NCI-H510A treated with DMSO at 0.1 percent for 48 hours (cell line): Measurements from ENCODE around the gene KIAA0319L.
A peak's percentile ranks its signal among the peaks of the same experiment; 100 is the strongest.
"Not testable (repeated sequence)": the region's sequence is repeated elsewhere in the genome, so short reads cannot be mapped to it uniquely, and the experiment has no call there.

Experiments used
- DNase-seq: peaks from one replicate; lab custom pipeline; 2025; lab: John Stamatoyannopoulos, UW

The KIAA0319L gene

GRCh38 chr1:35488336-35488735, 68.9 kb downstream of the KIAA0319L start:
- DNase-seq: no peak

DNA sequence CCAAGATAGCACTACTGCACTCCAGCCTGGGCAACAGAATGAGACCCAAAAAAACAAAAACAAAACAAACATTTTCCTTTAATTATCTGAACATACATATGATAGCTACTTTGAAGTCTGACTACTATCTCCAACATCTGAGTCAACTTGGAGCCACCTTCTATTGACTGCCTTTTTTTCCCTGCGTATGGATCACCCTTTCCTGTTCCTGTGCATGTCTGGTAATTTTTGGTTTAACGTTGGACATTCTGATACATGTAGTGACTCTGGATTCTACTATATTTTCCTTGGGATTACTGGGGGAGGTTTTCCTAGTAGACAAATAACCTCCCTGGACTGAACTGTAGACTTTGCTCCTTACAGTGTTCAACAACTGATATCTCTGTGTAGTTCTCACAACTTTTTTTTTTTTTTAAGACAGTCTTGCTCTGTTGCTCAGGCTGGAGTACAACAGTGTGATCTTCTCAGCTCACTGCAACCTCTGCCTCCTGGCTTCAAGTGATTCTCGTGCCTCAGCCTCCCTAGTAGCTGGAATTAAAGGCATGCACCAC, 70.3 kb downstream of the KIAA0319L start:
- no peak for DNase-seq

DNA sequence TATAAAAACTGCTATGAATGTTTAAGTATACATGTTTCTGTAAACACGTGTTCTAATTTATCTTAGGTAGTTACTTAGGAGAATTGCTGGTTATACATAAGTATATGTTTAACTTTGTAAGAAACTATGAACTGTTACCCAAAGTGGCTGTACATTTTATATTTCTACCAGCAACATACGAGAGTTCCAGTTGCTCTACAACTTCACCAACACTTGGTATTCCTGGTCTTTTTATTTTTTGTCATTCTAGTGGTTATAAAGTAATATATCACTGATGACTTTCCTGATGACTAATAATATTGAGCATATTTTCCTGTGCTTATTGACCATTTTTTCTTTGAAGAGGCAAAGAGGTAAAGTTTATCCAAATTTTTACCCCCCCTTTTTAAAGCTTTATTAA, 76.0 kb downstream of the KIAA0319L start:
- no peak for DNase-seq

DNA sequence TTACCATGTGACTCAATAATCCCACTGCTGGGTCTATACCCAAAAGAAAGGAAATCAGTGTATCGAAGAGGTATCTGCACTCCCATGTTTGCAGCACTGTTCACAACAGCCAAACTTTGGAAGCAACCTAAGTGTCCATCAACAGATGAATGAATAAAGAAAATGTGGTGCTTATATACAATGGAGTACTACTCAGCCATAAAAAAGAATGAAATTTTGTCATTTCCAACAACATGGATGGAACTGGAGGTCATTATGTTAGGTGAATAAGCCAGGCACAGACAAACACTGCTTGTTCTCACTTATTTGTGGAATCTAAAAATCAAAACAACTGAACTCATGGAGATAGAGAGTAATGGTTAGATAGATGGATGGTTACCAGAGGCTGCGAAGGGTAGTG, 79.3 kb downstream of the KIAA0319L start:
- no peak for DNase-seq

DNA sequence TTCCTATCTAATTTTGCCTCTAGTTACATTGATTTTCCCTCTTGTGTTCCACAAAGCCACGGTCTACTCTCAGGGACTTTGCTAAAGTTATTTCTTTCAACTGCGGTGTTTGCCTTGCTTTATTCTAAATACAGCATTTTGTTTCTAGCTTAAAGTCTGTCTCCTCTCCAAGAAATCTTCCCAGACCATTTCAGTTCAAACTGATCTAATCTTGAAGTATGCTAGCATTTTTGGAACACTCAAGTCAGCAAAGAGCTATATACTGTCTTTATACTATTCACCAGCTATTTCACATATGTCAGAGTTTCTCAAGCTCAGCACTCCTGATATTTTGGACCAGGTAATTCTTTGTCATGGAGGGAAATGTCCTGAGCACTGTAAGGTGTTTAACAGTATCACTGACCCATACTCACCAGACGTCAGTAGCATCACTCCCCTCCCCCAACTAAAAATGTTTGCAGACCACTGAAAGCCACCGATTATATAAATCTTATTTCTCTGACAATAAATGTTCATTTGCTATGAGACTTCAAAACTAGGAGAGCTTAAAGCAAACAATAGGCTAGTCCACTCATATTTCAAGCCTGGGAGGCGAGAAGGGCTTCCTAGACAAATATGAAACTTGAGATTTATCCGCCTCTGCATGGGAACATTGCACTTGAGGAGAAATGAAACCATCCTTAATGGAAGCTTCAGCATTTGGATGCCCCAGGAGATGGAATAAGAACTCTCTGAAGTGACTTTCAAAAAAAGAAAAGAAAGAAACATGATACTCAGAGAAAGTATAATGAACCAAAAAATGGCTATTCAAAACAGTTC, 81.1 kb downstream of the KIAA0319L start:
- DNase-seq: peak; percentile 98

DNA sequence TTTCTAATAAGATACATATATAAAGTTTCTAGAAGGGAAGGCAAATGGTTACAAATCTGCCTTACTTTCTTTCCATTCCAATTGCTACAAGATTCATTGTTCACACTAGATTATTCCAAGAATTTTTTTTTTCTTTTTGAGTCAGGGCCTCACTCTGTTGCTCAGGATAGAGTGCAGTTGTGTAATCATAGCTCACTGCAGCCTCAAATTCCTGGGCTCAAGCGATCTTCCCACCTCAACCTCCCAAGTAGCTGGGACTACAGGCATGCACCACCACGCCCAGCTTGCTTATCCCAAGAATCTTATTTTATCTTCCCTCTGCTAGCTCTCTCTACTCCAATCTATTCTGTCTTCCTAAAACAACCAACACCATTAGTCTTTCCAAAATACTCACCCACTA, 81.8 kb downstream of the KIAA0319L start:
- DNase-seq: no peak

DNA sequence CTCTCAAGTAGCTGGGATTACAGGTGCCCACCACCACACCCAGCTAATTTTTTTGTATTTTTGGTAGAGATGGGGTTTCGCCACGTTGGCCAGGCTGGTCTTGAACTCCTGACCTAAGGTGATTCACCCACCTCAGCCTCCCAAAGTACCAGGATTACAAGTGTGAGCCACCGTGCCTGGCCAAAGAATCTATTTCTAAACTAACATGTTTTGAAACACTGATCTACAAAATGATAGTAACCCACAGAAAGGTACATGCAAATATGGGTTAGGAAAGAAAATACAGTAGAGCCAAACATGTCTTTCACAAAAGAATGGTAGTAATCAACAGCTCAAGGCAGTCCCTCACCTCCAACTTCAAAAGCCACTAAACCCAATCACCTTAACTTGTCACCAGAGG, 84.0 kb downstream of the KIAA0319L start:
- not testable (repeated sequence) for DNase-seq

GRCh38 chr1:35470977-35471613, 86.1 kb downstream of the KIAA0319L start:
- DNase-seq: no peak

GRCh38 chr1:35466120-35466519, 91.1 kb downstream of the KIAA0319L start:
- no peak for DNase-seq

- DNase-seq: not testable (repeated sequence)
Measured at GRCh38 chr1:35463749-35464148, 93.5 kb downstream of the KIAA0319L start.

GRCh38 chr1:35463232-35463631, 94.0 kb downstream of the KIAA0319L start:
- no peak for DNase-seq

GRCh38 chr1:35461966-35462651, 95.1 kb downstream of the KIAA0319L start:
- DNase-seq: no peak

DNA sequence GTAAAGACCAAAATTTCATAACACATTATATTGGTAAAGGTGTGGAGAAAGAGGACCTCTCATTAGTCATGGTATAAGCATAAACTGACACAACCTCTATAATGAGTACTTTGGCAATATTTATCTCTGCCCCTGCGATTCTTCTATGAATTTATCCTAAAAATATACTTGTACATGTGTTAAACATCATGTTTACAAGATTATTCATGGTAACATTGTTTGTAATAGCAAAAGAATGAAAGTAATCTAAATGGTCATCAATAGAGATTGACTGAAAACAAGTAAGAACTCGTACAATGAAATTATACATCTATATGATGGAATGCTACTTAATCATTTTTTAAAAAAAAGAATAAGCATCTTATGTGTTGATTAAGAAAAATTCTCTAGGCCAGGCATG, 96.4 kb downstream of the KIAA0319L start:
- DNase-seq: no peak

- DNase-seq: no peak
Measured at GRCh38 chr1:35454616-35455015, 102.6 kb downstream of the KIAA0319L start.

DNA sequence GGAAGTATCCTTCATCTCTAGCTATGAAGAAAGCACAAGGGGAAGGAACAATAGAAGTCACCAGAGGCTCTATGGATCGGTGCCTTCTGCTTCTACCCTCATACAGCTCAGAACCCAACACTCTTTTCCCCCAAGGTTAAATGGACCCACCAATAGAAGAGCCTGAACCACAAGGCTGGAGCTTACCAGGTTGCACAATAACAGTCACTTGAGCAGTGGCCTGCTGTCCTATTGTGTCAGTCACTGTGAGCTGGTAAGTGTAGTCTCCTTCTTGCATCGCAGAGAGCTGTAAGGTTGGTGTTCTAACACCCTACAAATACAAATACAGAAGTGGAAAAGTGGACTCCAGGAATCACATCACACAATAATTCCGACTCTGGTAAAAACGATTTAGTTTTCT, 103.0 kb downstream of the KIAA0319L start:
- DNase-seq: no peak

DNA sequence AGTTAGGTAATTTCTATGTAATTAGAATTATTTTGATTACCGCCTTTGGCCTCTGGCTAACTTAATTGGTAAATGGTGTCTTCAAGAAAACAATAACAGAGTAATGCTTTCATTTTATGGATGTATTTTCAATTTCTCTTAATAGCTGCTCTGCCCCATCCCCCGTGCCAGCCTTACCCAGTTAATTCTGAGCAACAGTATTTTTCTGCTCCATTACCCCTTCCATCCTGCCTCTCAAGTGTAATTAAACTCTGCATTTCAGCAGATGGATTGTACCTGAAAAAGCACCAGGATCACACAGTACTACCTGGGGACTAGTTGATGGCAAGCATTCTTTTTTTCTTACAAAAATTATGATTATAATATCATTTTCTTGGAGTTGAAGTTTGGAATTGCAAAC, 104.2 kb downstream of the KIAA0319L start:
- no peak for DNase-seq

GRCh38 chr1:35452106-35452774, 105.0 kb downstream of the KIAA0319L start:
- DNase-seq: no peak

- peak; percentile 91 for DNase-seq
Measured at GRCh38 chr1:35451125-35451528, 106.1 kb downstream of the KIAA0319L start.

DNA sequence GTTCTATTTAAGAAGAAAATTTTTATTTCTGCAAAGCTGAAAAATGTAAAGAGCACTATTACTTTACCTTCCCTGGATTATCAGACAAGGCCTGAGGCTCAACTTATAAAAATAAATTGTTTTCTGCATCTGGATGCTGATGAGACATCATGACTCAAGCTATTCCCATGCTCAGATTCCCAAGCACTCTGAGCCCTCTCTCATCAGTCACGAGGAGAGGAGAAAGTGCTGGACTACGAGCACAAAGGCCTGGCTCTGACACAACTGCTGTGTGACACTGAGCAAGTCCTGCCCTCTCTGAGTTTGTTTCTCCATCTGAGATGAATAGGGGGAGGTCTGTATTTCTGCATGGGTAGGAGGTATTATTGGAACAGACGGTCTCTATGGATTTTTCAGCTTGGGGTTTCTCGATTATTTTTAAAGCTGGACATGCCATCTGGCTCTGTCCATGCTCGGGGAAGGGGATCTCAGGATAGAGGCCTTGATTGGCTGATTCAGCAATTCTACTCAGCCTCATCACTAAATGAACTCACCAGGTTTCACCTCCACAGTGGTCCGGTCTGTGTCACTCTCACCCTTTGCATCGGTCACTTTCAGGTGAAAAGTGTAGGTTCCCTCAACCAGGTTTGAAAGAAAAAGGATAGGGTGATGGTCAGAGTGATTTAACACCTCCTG, 107.7 kb downstream of the KIAA0319L start:
- DNase-seq: no peak

GRCh38 chr1:35448344-35448801, 108.8 kb downstream of the KIAA0319L start:
- DNase-seq: no peak

- no peak for DNase-seq
Measured at GRCh38 chr1:35447278-35447677, 109.9 kb downstream of the KIAA0319L start.

GRCh38 chr1:35444519-35444774, 112.8 kb downstream of the KIAA0319L start:
- DNase-seq: no peak
